Measurements from ENCODE around the gene ABHD8.
A peak's percentile ranks its signal among the peaks of the same experiment; 100 is the strongest.
"Not testable (repeated sequence)": the region's sequence is repeated elsewhere in the genome, so short reads cannot be mapped to it uniquely, and the experiment has no call there.

The ABHD8 gene

DNA sequence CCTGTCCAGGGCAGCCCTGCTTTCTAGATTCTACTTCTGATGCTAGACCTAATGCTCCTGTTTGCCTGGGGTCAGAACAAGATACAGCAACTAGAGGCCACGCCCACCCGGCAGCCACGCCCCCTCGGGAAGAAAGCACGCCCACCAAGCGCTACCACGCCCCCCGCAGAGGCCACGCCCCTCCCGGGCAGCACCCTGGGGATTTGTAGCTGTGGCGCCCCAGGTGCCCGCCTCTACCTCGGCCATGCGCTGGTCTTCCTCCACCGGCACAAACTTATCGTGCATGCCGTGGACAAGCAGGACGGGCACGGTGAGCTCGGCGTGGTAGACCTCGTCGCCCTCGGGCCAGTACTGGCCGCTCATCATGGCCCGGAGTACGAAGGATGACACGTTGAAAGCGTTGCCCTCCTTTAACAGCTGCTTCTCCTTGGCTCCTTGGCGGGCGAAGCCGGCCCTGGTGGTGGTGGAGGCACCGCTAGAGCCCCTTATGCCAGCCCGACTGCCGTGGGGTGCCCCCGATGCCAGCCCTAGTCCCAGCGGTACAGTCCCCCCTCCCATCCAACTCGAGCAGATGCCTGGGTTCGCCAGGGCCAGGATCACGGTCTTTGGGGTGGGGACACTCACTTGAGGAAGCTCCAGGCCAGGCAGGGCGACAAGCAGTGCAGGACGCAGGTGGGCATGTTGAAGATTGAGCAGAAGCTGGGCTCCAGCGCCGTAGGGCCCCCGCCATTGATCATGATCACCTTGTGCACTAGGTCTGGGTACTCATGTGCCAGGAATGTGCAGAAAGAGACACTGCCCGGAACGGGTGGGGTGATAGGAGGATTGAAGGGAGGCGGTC, 9.0 kb downstream of the ABHD8 start:
- peak; percentile 70 to 73 for DNase-seq

DNA sequence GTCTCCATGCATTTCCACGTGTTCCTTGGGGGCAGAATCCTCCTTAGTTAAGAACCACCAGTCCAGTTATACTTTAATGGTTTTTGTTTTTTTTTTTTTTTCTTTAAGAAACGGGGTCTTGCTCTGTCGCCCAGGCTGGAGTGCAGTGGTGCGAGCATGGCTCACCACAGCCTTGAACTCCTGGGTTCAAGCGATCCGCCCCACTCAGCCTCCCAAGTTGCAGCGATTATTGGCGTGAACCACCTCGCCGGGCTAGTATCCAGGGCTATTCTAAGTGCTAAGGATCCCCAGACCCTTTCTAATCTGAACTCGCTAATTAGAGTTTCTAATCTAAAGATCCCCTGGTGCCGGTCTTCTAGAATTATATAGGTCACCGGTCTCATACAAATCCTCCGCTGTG, 9.6 kb downstream of the ABHD8 start:
- no peak for DNase-seq

DNA sequence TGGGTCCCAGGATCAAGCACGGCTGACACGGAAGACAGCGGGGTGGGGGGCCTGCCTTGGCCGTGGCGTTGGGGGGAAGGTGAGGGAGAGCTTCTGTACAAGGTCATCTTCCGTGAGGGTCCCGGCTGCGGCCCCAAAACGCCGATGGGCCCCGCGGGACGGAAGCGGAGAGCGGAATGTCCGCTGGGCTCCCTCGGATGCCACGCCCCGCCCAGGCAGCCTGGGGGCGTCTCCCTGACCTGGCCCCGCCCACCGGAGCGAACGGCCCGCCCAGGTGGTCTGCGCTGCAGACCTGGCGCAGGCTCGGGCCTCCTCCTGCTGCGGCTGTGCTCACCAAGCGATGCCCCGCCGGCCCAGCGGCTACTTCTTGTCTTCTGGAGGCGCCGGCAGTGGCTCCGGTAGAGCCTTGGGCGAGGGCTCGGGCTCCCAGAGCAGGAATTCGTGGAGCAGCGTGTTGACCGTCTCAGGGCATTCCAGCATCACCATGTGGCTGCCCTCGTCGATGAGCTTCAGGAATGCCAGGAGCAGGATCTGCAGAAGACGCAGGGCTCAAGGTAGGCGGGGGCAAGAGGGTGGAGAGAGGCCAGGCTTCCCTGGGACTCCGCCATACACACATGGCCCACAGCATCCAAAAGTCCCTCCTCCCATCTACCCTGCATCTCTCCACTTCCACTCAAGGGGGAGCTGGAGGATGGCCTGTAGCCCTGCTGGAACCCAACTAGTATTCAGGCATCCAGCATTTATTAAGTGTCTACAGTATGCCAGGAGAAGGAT, 10.7 kb downstream of the ABHD8 start:
- peak; percentile 83 to 86 for DNase-seq

DNA sequence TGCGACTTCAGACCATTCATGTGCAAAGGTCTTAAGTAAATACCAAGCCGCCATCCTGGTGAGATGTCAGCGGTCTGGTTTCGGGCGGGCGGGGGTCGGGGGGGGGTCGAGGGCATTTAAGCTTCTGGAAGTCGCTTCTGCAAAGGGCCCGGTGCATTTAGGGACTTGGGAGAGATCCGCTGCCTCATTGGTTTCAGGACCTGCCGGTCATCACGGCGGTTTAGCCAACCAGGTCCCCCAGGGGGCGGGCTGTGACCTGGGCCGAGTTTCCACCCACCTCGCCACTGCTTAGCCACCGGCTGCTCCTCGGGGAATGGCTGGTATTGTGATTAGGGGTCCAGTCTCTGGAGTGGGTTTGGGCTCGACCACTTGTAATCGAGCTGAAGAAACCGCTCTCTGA, 13.7 kb downstream of the ABHD8 start:
- DNase-seq = peak; percentile 68 to 73

DNA sequence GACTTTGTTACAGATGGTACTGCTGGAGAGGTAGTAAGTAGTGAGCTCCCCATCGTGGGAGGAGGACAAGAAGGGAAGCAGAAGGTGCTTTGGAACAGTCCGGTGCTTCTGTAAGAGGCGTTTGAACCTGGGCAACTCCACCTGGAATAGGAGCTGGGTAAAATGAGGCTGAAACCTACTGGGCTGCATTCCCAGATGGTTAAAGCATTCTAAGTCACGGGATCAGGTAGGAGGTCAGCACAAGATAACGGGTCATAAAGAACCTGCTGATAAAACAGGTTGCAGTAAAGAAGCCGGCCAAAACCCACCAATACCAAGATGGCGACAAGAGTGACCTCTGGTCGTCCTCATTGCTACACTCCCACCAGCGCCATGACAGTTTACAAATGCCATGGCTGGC, 16.5 kb downstream of the ABHD8 start:
- DNase-seq = no peak

DNA sequence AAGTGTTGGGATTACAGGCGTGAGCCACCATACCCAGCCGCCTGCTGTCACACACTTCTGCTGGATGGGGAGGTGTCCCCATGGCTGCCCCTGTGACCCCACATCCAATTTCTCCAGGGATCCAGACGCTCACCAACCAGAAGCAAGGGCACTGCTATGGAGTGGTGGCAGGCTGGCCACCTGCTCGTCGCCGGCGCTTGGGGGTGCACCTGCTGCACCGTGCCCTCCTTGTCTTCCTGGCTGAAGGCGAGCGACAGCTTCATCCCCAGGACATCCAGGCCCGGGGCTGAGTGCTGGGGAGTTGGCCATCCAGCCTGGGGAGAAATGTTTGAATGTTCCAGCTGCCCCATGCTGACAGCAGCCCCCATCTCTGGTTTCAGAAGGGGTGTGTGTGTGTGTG, 17.0 kb downstream of the ABHD8 start:
- no peak for DNase-seq

DNA sequence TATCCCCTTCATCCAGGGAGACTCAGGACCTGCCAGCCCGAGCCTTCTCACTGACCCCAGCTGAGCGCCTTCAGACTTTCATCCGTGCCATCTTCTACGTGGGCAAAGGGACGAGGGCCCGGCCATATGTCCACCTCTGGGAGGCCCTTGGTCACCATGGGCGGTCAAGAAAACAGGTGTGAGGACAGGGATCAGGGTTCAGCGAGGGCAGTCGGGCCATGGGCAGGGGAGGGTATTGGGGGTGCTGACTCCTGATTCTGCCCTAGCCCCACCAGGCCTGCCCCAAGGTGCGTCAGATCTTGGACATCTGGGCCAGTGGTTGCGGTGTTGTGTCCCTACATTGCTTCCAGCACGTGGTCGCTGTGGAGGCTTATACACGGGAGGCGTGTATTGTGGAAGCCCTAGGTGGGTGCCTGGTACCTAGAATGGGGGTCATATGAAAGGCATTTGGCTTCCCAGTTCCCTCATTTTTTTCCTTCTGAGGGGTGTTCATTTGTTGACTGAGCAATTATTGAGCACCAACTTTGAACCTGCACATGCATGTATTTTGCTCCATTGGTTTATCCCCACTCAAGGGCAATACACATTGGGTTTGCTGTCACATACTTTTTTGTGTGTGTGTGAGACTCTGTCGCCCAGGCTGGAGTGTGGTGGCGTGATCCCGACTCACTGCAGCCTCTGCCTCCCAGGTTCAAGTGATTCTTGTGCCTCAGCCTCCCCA, 17.6 kb downstream of the ABHD8 start:
- DNase-seq = no peak

DNA sequence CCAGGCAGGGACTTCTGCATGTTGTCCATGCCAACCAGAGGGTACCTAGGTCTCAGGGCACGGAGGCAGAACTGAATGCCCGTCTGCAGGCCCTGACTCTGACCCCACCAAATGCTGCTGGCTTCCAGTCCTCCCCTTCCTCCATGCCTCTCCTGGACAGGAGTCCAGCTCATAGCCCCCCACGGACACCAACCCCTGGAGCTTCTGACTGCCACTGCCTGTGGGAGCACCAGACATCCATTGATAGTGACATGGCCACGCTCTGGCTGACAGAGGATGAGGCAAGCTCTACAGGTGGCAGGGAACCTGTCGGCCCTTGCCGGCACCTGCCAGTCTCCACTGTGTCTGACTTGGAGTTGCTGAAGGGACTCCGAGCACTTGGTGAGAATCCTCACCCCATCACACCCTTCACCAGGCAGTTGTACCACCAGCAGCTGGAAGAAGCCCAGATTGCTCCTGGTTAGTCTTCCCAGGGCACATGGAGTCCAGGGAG, 19.7 kb downstream of the ABHD8 start:
- no peak for DNase-seq

DNA sequence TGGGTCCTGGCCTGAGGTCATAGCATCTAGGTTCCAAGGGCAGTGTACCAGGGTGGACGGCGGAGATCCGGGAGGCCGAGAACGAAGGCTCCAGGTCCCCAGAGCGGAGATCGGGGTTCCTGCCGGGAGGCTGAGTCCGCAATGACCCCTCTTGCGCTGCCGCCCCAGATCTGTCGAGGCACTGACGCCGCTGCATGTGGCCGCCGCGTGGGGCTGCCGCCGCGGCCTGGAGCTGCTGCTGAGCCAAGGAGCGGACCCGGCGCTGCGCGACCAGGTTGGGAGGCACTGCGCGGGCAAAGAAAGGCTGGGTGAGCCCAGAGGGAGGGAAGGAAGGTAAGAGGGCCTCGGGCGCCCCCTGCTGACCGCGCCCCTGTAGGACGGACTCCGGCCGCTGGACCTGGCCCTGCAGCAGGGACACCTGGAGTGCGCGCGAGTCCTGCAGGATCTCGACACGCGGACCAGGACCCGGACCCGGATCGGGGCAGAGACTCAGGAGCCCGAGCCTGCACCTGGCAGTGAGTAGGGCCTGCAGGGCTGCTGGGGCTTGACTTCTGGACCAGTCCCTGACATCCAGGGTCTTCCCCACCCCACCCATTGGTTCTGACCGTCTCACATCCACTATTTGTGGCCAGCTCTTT, 20.6 kb downstream of the ABHD8 start:
- DNase-seq = peak; percentile 87 to 89

DNA sequence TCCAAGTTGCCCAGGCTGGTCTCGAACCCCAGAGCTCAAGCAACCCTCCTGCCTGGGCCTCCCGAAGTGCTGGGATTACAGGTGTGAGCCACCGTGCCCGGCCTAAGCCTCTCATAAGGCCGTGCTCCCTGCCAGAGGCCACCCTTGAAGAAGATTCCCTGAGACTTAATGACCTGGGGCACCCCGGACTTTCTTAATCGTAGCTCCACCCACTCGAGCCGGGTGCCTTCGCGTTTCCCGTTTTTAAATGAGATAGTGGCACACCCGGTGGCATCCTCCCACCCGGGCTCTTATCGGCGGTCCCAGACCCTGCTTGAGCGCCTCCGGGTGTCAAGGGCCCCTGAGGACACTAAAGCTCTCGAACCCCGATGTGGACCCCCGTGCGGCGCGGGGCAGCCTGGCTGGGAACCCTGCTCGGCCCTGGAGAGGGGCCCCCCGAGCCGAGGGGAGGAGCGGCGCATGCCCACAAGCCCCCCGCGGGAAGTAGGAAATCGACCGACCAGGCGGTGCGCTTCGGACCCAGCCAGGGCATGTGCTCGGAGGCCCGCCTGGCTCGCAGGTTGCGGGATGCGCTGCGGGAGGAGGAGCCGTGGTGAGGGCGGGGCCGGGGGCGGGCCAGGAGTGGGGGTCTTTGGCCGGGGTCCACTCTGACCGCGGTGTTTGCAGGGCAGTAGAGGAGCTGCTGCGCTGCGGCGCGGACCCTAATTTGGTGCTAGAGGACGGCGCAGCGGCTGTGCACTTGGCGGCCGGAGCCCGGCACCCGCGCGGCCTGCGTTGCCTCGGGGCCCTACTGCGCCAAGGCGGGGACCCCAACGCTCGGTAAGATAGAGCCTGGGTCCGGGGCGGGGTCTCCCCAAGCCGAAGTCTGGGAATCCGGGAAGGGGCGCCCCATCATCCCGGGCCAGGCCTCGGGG, 21.6 kb downstream of the ABHD8 start, which contains the start of gene ANKLE1:
Gene ANKLE1, plus strand, starts transcription at position 511 of the 914 bp plus-strand sequence. Its CDS starts 20 bp downstream, at position 531.
- DNase-seq = peak; percentile 67 to 71

DNA sequence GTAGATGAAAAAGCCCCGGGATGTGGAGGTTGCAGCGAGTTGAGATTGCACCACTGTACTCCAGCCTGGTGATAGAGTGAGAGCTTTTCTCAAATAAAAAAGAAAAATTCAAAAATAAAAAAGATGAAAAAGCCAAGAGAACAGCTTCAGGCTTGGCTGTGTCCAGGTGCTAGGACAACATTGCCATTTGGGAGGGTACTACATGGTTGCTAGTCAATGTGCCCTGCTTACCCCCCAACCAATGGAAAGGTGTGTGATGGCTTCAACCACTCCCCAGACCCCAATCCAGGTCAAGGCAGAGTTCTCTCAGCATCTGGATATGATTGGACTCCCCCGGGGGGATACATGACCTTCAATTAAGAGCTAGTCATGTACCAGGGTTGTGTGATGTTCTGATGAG, 23.8 kb downstream of the ABHD8 start:
- DNase-seq = no peak

DNA sequence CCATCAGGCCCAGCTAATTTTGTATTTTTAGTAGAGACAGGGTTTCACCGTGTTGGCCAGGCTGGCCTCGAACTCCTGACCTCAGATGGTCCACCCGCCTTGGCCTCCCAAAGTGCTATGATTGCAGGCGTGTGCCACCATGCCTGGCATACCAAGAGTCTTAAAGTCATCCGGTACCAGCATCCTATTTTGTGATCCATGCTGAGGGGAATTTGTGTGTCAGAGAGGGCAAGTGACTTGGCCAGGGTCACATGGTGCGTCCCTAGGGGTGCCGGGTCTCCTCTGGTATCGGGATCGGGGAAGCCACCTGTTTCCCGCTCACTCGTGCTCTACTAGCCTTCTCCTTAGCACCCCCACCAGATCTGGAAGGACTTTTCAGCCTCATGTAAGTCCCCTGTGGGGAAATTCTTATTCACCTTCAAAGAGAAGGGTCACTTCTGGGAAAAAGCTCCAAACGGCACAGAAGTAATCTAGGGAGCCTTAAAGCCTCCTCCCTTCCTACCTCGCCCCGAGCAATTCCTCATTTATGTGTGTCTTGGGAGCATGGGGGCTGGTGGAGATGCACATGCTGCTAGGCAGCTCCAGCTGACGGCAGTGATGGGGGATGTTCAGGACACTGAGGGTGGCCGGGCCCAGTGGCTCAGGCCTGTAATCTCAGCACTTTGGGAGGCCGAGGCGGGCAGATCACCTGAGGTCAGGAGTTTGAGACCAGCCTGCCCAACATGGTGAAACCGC, 27.6 kb downstream of the ABHD8 start:
- no peak for DNase-seq

DNA sequence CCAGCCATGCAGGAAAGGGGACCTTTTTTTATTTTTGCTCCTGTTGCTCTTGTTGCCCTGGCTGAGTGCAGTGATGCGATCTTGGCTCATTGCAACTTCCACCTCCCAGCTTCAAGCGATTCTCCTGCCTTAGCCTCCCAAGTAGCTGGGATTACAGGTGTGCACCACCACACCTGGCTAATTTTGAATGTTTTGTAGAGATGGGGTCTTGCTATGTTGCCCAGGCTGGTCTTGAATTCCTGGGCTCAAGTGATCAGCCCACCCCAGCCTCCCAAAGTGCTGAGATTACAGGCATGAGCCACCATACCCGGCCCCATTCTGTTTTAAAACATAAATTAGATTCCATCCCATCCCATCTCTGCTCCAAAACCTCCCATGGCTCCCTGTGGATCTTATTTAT, 28.3 kb downstream of the ABHD8 start:
- DNase-seq = not testable (repeated sequence)

DNA sequence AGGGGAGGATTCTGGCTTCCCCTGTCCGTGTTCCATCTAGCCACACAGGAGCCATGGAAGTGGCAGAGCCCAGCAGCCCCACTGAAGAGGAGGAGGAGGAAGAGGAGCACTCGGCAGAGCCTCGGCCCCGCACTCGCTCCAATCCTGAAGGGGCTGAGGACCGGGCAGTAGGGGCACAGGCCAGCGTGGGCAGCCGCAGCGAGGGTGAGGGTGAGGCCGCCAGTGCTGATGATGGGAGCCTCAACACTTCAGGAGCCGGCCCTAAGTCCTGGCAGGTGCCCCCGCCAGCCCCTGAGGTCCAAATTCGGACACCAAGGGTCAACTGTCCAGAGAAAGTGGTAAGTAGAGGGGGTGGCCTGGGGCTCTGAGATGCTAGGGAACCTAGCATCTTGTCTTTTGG, 34.5 kb downstream of the ABHD8 start:
- DNase-seq = no peak

DNA sequence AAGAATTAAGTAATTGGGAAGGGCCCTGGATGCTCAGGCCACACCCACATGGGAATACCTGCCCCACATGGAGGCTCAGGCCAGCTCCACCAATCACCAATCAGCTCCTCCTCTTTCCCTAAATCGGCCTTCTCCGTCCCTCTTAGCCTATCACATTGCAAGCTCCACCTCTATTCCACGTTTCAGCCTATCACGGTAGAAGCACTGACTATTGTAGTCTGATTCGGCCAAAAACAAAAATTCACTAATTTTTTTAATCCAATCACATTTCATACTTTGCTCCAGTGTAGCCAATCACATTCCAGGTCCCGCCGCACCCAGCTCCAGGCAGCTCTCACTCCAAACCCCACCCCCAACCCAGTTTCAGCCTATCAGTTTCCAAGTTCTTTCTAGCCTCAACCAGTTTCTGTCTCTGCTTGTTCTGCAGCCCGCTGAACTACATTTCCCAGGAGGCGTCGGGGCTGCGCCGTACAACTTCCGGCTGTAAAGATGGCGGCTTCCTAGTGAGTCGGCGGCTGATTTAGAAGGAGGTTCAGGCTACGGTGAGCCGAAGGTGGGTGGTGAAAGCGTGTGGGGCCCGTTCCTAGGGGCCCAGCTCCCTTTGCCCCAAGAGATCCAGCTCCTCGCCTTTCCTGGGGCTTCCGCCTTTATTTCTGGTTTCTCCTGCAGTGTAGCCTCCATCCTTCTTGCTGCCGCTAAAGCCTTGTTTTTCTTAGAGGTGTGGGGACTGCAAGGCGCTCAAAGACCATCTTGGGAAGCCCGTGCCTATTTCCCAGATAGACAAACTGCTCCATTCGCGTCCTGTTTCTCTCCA, 36.0 kb downstream of the ABHD8 start, which contains the start of gene BABAM1:
Gene BABAM1, plus strand, starts transcription at position 469 of the 814 bp plus-strand sequence. CDS start 1,364 bp downstream, outside the sequence.
- peak; percentile 92 to 96 for DNase-seq

DNA sequence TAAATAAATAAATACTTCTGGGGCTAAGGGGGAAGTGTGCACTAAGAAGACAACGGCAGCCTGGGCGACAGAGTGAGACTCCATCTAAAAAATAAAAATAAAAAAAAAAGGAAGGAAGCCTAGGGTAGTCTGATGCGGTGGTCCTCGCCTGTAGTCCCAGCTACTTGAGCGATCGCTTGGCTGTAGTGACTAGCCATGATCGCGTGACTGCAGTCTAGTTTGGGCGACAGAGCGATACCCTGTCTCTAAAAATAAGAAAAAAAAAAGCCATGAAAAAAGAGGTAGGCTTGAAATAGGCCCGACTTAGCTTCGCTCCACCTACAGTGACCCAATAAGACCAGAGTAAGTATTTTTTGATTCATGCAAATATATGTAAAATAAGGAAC, 36.6 kb downstream of the ABHD8 start:
- no peak for DNase-seq

DNA sequence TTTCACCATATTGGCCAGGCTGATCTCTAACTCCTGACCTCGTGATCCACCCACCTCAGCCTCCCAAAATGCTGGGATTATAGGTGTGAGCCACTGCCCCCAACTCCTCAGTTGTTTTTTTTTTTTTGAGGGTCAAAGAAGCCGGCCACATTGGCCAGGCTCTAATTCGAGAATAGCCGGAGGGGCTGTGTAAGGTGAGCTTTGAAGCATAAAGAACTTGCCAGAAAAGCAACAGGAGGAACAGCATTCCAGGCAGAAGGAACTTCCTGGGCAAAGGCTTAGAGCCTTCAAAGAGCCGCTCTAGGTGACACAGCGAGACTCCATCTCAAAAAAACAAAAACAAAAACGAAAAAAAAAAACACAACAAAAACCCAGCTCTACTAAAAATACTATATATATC, 37.2 kb downstream of the ABHD8 start:
- DNase-seq = no peak

DNA sequence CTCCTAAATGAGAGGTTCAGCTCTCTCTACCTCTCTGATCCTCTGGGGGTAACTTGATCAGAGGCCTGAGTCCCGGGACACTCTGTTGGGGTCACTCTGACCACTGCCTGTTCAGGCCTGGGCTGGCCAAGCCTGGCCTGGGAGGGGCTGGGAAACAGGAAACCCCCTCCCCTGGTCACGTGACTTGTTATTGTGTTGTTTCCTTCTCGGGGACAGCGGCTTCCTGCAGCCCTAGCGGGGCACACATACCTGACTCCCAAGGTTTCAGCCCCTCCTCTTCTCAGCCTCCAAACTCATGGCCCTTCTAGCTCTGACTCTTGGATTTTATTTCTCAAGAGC, 38.6 kb downstream of the ABHD8 start, which contains the start of gene USHBP1:
Gene USHBP1, minus strand, starts transcription at position 105 of the 339 bp plus-strand sequence. CDS start 446 bp downstream, outside the sequence.
- no peak for DNase-seq

DNA sequence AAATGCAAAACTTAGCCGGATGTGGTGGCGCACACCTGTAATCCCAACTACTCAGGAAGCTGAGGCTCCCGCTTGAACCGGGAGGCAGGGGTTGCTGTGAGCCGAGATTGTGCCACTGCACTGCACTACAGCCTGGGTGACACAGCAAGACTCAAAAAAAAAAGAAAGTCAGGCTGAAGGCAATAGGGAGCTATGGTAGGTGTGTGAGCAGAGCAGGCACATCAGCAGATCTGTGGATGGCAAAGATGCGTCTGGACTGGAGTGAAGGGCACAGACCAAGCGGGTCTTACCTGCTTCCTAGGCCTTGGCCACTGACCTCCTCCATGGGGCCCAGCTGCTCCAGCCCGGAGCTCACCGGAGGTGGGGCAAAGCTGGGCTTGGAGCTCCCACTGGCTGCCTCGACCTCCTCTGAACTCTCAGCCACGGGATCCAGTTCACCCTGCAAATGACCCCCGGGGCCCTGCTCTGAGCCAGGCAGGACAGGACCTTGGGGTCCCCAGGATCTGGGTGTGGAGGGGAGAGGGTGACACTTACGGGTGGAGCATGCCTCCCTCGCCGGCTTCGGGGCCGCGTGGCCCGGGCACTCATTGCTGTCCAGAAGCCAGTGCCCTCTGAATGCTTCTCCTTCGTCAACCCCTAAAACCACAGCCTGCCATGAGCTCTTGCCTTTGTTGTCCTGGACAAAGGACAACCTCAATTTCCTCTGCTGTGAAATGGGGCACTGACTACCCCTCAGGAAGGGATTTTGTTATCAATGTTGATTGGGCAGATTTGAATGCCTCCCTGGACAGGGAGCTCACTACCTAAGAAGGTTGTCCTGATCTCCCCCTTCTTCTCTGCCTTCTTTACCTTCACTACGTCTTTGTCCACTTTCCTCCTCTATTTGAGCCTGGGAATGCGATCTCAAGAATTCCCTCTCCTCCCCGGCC, 39.2 kb downstream of the ABHD8 start:
- DNase-seq = no peak
